RWPE2 (cell line): ENCODE data around the gene NANS.

Source experiments
- ATAC-seq: fragments of 200-7000 bp; cut with Tn5 transposase; 3 replicates; pipeline ENCODE4 v1.9.1; 2021; ENCODE audit warnings: low read depth
- DNase-seq: peaks from one replicate; pipeline ENCODE4 v3.0.0-alpha.2; 2020; ENCODE audit warnings: low spot score
- H3K27ac ChIP-seq: fragments of 450-650 bp; 2 replicates; pipeline ENCODE4 v1.5.1; 2017; ENCODE audit warnings: mild to moderate bottlenecking; ENCODE audit not compliant: poor library complexity, severe bottlenecking
- H3K27me3 ChIP-seq: fragments of 250-450 bp; sonication (Bioruptor Pico); 2 replicates; pipeline ENCODE4 v1.5.1; 2021; ENCODE audit warnings: mild to moderate bottlenecking, moderate library complexity; ENCODE audit not compliant: insufficient read depth, poor library complexity, severe bottlenecking
- H3K36me3 ChIP-seq: fragments of 250-450 bp; sonication (Bioruptor Pico); 2 replicates; pipeline ENCODE4 v1.5.1; 2020; ENCODE audit warnings: low read depth, mild to moderate bottlenecking, moderate library complexity
- H3K4me1 ChIP-seq: fragments of 250-450 bp; sonication (Bioruptor Pico); 2 replicates; pipeline ENCODE4 v1.5.1; 2021; ENCODE audit warnings: mild to moderate bottlenecking, moderate library complexity; ENCODE audit not compliant: insufficient read depth, poor library complexity, severe bottlenecking
- H3K4me3 ChIP-seq: fragments of 250-450 bp; sonication (Bioruptor Pico); 2 replicates; pipeline ENCODE4 v1.5.1; 2021; ENCODE audit warnings: mild to moderate bottlenecking, moderate library complexity; ENCODE audit not compliant: severe bottlenecking
- H3K9me3 ChIP-seq: fragments of 250-450 bp; sonication (Bioruptor Pico); 2 replicates; pipeline ENCODE4 v1.5.1; 2021; ENCODE audit warnings: mild to moderate bottlenecking, moderate library complexity; ENCODE audit not compliant: severe bottlenecking
- TF ChIP-seq, protein P1 (sequence below): fragments of 450-650 bp; IDR thresholded peaks from one replicate; pipeline ENCODE4 v1.5.1; 2017; ENCODE audit warnings: mild to moderate bottlenecking, moderate library complexity; ENCODE audit not compliant: poor library complexity, severe bottlenecking

The NANS gene

DNA sequence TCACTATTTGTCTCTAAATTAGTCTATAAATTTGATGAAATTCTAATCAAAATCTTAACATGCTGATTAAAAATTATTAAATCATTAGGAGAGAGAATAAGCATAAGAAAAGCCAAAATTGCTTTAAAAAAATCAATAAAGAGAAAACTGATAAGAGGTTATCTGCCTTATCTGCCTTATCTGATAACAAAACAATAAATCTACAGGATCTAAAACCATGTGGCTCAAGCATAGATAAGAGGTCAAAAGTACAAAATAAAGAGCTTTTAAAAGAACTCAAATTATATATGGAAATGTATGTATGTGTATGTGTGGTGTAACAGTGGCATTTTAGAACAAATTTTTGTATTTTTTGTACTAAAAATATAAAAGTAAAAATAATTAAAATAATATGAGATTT, 43.9 kb downstream of the NANS start:
- no peaks in the 10 kb centered on the region for H3K4me1 ChIP-seq
- no peak overlapping the region for H3K4me3 ChIP-seq
- TF ChIP-seq, protein P1, sequence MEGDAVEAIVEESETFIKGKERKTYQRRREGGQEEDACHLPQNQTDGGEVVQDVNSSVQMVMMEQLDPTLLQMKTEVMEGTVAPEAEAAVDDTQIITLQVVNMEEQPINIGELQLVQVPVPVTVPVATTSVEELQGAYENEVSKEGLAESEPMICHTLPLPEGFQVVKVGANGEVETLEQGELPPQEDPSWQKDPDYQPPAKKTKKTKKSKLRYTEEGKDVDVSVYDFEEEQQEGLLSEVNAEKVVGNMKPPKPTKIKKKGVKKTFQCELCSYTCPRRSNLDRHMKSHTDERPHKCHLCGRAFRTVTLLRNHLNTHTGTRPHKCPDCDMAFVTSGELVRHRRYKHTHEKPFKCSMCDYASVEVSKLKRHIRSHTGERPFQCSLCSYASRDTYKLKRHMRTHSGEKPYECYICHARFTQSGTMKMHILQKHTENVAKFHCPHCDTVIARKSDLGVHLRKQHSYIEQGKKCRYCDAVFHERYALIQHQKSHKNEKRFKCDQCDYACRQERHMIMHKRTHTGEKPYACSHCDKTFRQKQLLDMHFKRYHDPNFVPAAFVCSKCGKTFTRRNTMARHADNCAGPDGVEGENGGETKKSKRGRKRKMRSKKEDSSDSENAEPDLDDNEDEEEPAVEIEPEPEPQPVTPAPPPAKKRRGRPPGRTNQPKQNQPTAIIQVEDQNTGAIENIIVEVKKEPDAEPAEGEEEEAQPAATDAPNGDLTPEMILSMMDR, result no peak
- H3K9me3 ChIP-seq, result no peaks in the 10 kb centered on the region
- ATAC-seq, result no peak
- H3K36me3 ChIP-seq, result peaks cover 34% of the 10 kb centered on the region
- DNase-seq, result no peak
- no peaks in the 10 kb centered on the region for H3K27me3 ChIP-seq
- H3K27ac ChIP-seq, result no peak overlapping the region

DNA sequence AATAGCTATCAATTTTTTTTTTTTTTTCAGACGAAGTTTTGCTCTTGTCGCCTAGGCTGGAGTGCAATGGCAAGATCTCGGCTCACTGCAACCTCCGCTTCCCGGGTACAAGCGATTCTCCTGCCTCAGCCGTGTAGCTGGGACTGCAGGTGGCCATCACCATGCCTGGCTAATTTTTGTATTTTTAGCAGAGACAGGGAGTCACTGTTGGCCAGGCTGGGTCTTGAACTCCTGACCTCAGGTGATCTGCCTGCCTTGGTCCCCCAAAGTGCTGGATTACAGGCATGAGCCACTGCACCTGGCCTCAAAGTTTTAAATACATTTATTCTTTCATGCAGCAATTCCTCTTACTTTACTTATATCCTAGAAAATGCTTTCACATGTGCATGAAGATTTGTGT, 44.9 kb downstream of the NANS start:
- H3K4me1 ChIP-seq, result no peaks in the 10 kb centered on the region
- no peak overlapping the region for H3K4me3 ChIP-seq
- no peaks in the 10 kb centered on the region for H3K27me3 ChIP-seq
- peaks cover 39% of the 10 kb centered on the region for H3K36me3 ChIP-seq
- TF ChIP-seq, protein P1, result no peak
- DNase-seq, result no peak
- H3K9me3 ChIP-seq, result no peaks in the 10 kb centered on the region
- no peak for ATAC-seq
- no peak overlapping the region for H3K27ac ChIP-seq

DNA sequence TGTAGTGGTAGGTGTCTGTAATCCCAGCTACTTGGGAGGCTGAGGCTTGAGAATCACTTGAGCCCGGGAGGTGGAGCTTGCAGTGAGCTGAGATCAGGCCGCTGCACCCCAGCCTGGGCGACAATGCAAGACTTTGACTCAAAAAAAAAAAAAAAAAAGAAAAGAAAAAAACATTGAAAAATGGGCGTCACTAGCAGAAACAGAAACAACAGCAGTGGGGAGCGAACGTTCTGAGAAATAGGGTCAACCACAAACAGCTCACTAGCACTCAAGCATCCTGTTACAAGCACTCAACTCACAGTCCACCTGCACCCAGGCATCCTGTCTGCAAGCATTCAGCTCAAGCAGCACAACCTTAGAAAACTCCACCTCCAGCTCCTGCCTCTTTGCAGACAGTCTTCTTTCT, 45.3 kb downstream of the NANS start:
- no peak overlapping the region for H3K4me3 ChIP-seq
- TF ChIP-seq, protein P1, result no peak
- no peak for DNase-seq

DNA sequence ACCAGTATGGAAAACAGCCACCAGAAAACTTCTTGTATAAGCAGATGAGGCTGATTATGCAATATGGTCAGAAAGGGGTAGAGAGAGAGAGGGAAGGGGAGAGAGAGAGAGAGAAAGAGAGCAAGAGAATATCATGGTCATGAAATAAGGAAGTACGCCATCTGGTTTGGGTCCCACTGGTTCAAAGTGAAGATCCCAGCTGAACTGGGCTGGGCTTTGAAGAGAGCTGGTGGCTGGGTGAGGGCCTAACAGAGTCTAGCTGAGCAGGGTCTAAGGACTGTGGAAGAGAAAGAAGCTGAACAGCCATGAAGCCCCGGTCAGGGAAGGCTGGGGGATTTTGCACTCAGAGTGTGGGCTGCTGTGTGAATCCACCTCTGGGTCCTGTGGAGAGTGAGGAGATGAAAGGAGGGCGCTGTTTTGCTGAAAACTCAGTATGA, 47.9 kb downstream of the NANS start:
- Histone ChIP-seq H3K9me3 (no peaks in the 10 kb centered on the region), H3K4me1 (no peaks in the 10 kb centered on the region), H3K36me3 (peaks cover 39% of the 10 kb centered on the region), H3K4me3 (no peak overlapping the region), H3K27ac (no peak overlapping the region), H3K27me3 (no peaks in the 10 kb centered on the region)
- ATAC-seq, result no peak
- no peak for DNase-seq
- TF ChIP-seq, protein P1, result no peak

More for the DNA sequence above, 45.3 kb downstream of the NANS start:
- Histone ChIP-seq H3K27ac (no peak overlapping the region), H3K4me1 (no peaks in the 10 kb centered on the region), H3K9me3 (no peaks in the 10 kb centered on the region), H3K27me3 (no peaks in the 10 kb centered on the region), H3K36me3 (peaks cover 42% of the 10 kb centered on the region)
- no peak for ATAC-seq

DNA sequence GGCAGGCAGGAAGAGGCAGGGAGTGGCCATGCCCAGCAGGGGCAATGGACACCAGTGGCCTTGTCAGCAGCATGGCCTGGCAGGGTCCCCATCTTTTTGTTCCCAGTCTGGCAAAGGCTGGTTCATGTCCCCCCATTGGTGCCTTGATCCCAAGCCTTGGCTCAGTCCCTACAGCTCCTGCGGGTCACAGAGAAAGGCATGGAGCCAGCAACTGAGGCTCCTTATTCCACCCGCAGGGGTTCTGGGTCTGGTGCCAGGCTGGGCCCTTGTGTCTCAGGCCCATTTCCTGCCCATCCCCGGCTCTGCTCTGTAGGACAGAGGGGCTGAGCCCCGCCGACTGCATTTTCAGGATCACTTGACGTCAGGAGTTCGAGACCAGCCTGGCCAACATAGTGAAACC, 48.5 kb downstream of the NANS start:
- H3K9me3 ChIP-seq, result no peaks in the 10 kb centered on the region
- TF ChIP-seq, protein P1, result no peak

More for the DNA sequence above, 48.5 kb downstream of the NANS start:
- H3K4me3 ChIP-seq, result no peak overlapping the region
- H3K4me1 ChIP-seq, result no peaks in the 10 kb centered on the region
- no peak for DNase-seq
- no peak for ATAC-seq
- no peaks in the 10 kb centered on the region for H3K27me3 ChIP-seq
- H3K36me3 ChIP-seq, result peaks cover 39% of the 10 kb centered on the region
- H3K27ac ChIP-seq, result no peak overlapping the region
